B cell (primary cell): ENCODE results near the gene PRELID2. TPM values are rescaled to one million over a fixed set of nuclear protein-coding genes. Genes with fewer than 3 reads are reported as not detected.
A peak's percentile ranks its signal among the peaks of the same experiment; 100 is the strongest.

Experiments
- ATAC-seq: fragments of 200-7000 bp; cut with Tn5 transposase; one replicate; pipeline ENCODE4 v1.10.0; 2021; ENCODE audit warnings: low read depth, mild to moderate bottlenecking, moderate number of reproducible peaks, moderate library complexity
- CTCF ChIA-PET: fragments of 350-600 bp; sonication (Branson Sonifier 250); formaldehyde crosslinking; loops from one replicate; lab custom pipeline; 2021; ENCODE audit warnings: antibody characterized with exemption, inconsistent platforms; lab: Charles Lee
- POLR2A ChIA-PET: fragments of 350-600 bp; sonication (Branson Sonifier 250); formaldehyde crosslinking; loops from one replicate; lab custom pipeline; 2021; ENCODE audit warnings: antibody characterized with exemption; lab: Charles Lee
- DNase-seq: peaks from one replicate; pipeline ENCODE4 v3.0.0; 2013
- H2AFZ ChIP-seq: 2 replicates; pipeline ENCODE4 v1.6.1; 2012; ENCODE audit warnings: mild to moderate bottlenecking, low read depth, low read length; ENCODE audit not compliant: insufficient read depth, poor library complexity, severe bottlenecking
- H3K27ac ChIP-seq, 2 donors: 1 replicate in 1 of 2; 2 replicates in 1 of 2; pipeline ENCODE4 v1.5.1; 2012 to 2013; ENCODE audit warnings: low read length in 2 of 2, mild to moderate bottlenecking in 2 of 2, moderate library complexity in 1 of 2
- H3K27me3 ChIP-seq, 4 experiments: fragments of 200-600 bp in 1 of 4; sonication (generic) in 1 of 4; replicated peaks in 1 of 4; 1 replicate in 2 of 4; 2 replicates in 2 of 4; pipeline versions ENCODE4 v1.6.1 to v1.7.0; 2013 to 2016; ENCODE audit warnings: low read length in 3 of 4, mild to moderate bottlenecking in 2 of 4, mixed read lengths in 1 of 4, moderate library complexity in 1 of 4; ENCODE audit not compliant: insufficient read depth in 4 of 4, control insufficient read depth in 3 of 4; ENCODE audit errors: control extremely low read depth in 1 of 4
- H3K36me3 ChIP-seq, 2 experiments: replicated peaks in 1 of 2; 1 replicate in 1 of 2; 2 replicates in 1 of 2; pipeline versions ENCODE4 v1.6.1 to v1.7.1; 2013; ENCODE audit warnings: low read length in 1 of 2; ENCODE audit not compliant: insufficient read depth in 2 of 2, control insufficient read depth in 1 of 2; ENCODE audit errors: control extremely low read depth in 1 of 2, extremely low read depth in 1 of 2
- H3K4me1 ChIP-seq, 2 donors: fragments of 200-600 bp in 1 of 2; sonication (generic) in 1 of 2; 1 replicate in 1 of 2; 2 replicates in 1 of 2; pipeline versions ENCODE4 v1.5.1 to v1.6.1; 2013 to 2017; ENCODE audit warnings: low read length in 2 of 2; ENCODE audit not compliant: control insufficient read depth in 2 of 2, insufficient read depth in 2 of 2
- H3K4me2 ChIP-seq: replicated peaks from 2 replicates; pipeline ENCODE3; 2012; ENCODE audit warnings: mild to moderate bottlenecking, low read depth, low read length; ENCODE audit not compliant: poor library complexity, severe bottlenecking
- H3K4me3 ChIP-seq, 5 experiments: fragments of 200-600 bp in 1 of 5; sonication (generic) in 1 of 5; 1 replicate in 3 of 5; 2 replicates in 2 of 5; pipeline versions ENCODE4 v1.5.1 to v1.7.0; 2011 to 2016; ENCODE audit warnings: low read length in 4 of 5, mild to moderate bottlenecking in 4 of 5, low read depth in 2 of 5, control low read depth in 1 of 5, moderate library complexity in 1 of 5; ENCODE audit not compliant: insufficient read depth in 1 of 5; ENCODE audit errors: control extremely low read depth in 1 of 5, extremely low read depth in 1 of 5
- H3K79me2 ChIP-seq: fragments of 200-600 bp; sonication (generic); one replicate; pipeline ENCODE4 v1.6.0; 2016; ENCODE audit warnings: low read length; ENCODE audit not compliant: control insufficient read depth, insufficient read depth
- H3K9ac ChIP-seq: fragments of 200-600 bp; sonication (generic); 2 replicates; pipeline ENCODE4 v1.6.1; 2017; ENCODE audit warnings: mild to moderate bottlenecking, low read length, moderate library complexity
- H3K9me3 ChIP-seq, 3 donors: one replicate each; pipeline versions ENCODE4 v1.6.1 to v1.7.1; 2013; ENCODE audit warnings: low read length in 2 of 3; ENCODE audit not compliant: control insufficient read depth in 2 of 3, insufficient read depth in 1 of 3; ENCODE audit errors: control extremely low read depth in 1 of 3
- H4K20me1 ChIP-seq: 2 replicates; pipeline ENCODE4 v1.6.0; 2012; ENCODE audit warnings: mild to moderate bottlenecking, low read length; ENCODE audit not compliant: insufficient read depth, control insufficient read depth, poor library complexity, severe bottlenecking
- H3K27ac Mint-ChIP-seq: one replicate; pipeline ENCODE4 v1.8.0; 2021; ENCODE audit warnings: mixed read lengths
- H3K27me3 Mint-ChIP-seq: one replicate; pipeline ENCODE4 v1.8.0; 2021; ENCODE audit warnings: mixed read lengths
- H3K4me1 Mint-ChIP-seq: one replicate; pipeline ENCODE4 v1.8.0; 2021; ENCODE audit warnings: mixed read lengths
- H3K4me3 Mint-ChIP-seq: one replicate; pipeline ENCODE4 v1.8.0; 2021; ENCODE audit warnings: mixed read lengths
- H3K9me3 Mint-ChIP-seq: one replicate; pipeline ENCODE4 v1.8.0; 2022; ENCODE audit warnings: mixed read lengths; ENCODE audit not compliant: insufficient read depth
- CTCF ChIP-seq: fragments of 200-600 bp; IDR thresholded peaks from one replicate; pipeline ENCODE4 v1.8.0; 2022; ENCODE audit warnings: antibody characterized with exemption, mild to moderate bottlenecking
- EZH2 ChIP-seq: IDR thresholded peaks from 2 replicates; pipeline ENCODE4 v1.6.1; 2012; ENCODE audit warnings: borderline replicate concordance, low read depth, mild to moderate bottlenecking, moderate library complexity, low read length; ENCODE audit not compliant: insufficient read depth, poor library complexity, severe bottlenecking
- WGBS: methylation state at CpG from one replicate; pipeline ENCODE4 v1.1.5; 2013; ENCODE audit warnings: missing lambda C conversion rate; ENCODE audit not compliant: insufficient coverage; 5-methylcytosine and 5-hydroxymethylcytosine counted together
- intact Hi-C: fragments of 100-400 bp; cut with micrococcal nuclease; formaldehyde crosslinking; loops from one replicate; pipeline ENCODE4 v1.10.0; 2022
- polyA plus RNA-seq: library from polyadenylated mRNA; depleted of rRNA; stranded (reverse); fragments of >200 nt; gene quantifications from 2 replicates; pipeline ENCODE4 v1.2.3, GENCODE V29; 2012
- total RNA-seq, 2 donors: library from RNA; stranded (reverse); fragments of 120-200 nt in 1 of 2; gene quantifications; 1 replicate in 1 of 2; 2 replicates in 1 of 2; pipeline versions ENCODE4 v1.2.3 to v1.2.4, GENCODE V29; 2013 to 2022

Gene PRELID2
- total and polyA plus RNA-seq, 2 donors (not counting 1 experiment from before 2014, with no cell fraction given) = 0.63 to 2.7 TPM

GRCh38 chr5:145835848-145836239 is 702 bp upstream of the PRELID2 start:
- Histone ChIP-seq H3K9me3 (no peaks in the 10 kb centered on the region), H3K9ac (peak overlapping the region; percentile 74), H3K36me3 (no peaks in the 10 kb centered on the region), H3K27ac (no peak overlapping the region), H3K79me2 (no peaks in the 10 kb centered on the region), H3K4me1 (peaks cover 9 to 17% of the 10 kb centered on the region in 2 donors), H3K4me2 (peak overlapping the region; percentile 87), H4K20me1 (no peaks in the 10 kb centered on the region), H2AFZ (peak overlapping the region; percentile 79), H3K4me3 (peak overlapping the region; percentile 17 to 80 (median 63)), H3K27me3 (no peaks in the 10 kb centered on the region)
- TF ChIP-seq EZH2 (no peak), CTCF (no peak)
- 63% methylated on average over 17 of the region's 18 CpGs for WGBS
- DNase-seq (no peak), ATAC-seq (no peak)
- H3K4me3 Mint-ChIP-seq = peak overlapping the region; percentile 80
- peaks cover 16% of the 10 kb centered on the region for H3K4me1 Mint-ChIP-seq
- ChIA-PET CTCF (interaction anchor here (3.6 kb wide), 1 partner anchor 10 kb away, joined by 17 read pairs; no protein-coding TSS in a partner anchor), POLR2A (no interaction called here)
- H3K27ac Mint-ChIP-seq = no peak overlapping the region
- intact Hi-C loops = loop anchor here (5.0 kb wide), 1 partner anchor 1644 kb away; no protein-coding TSS in a partner anchor
- peaks cover 10% of the 10 kb centered on the region for H3K27me3 Mint-ChIP-seq
- no peaks in the 10 kb centered on the region for H3K9me3 Mint-ChIP-seq

GRCh38 chr5:145834554-145834916 is 607 bp downstream of the PRELID2 start:
- H3K4me3 Mint-ChIP-seq = peak overlapping the region; percentile 80
- ATAC-seq (no peak), DNase-seq (no peak)
- ChIA-PET CTCF (interaction anchor here (1.2 to 3.6 kb wide), 2 partner anchors 9 to 1631 kb away, joined by 3 to 17 read pairs; no protein-coding TSS in a partner anchor), POLR2A (no interaction called here)
- no peak for TF ChIP-seq EZH2
- no peak for TF ChIP-seq CTCF
- H4K20me1 ChIP-seq = no peaks in the 10 kb centered on the region
- peak overlapping the region; percentile 87 for H3K4me2 ChIP-seq
- peaks cover 9 to 17% of the 10 kb centered on the region in 2 donors for H3K4me1 ChIP-seq
- H3K36me3 ChIP-seq = no peaks in the 10 kb centered on the region
- H3K9me3 ChIP-seq = no peaks in the 10 kb centered on the region
- no peak overlapping the region for H3K27ac ChIP-seq
- H3K27me3 ChIP-seq = no peaks in the 10 kb centered on the region
- H3K79me2 ChIP-seq = no peaks in the 10 kb centered on the region
- H3K4me1 Mint-ChIP-seq = peaks cover 16% of the 10 kb centered on the region
- H3K27me3 Mint-ChIP-seq = peaks cover 6% of the 10 kb centered on the region
- H3K4me3 ChIP-seq = peak overlapping the region; percentile 2 to 80 (median 63)
- intact Hi-C loops = no loop called here
- H3K9me3 Mint-ChIP-seq = no peaks in the 10 kb centered on the region
- peak overlapping the region; percentile 74 for H3K9ac ChIP-seq
- no peak overlapping the region for H3K27ac Mint-ChIP-seq
- WGBS = 22% methylated on average over 10 of the region's 10 CpGs
- peak overlapping the region; percentile 79 for H2AFZ ChIP-seq
